ENCODE results near the gene ACSL1. TPM values are rescaled to one million over a fixed set of nuclear protein-coding genes. Genes with fewer than 3 reads are reported as not detected.
A peak's percentile ranks its signal among the peaks of the same experiment; 100 is the strongest.

Gene ACSL1
- total RNA-seq, 1 donor from 2014 or later, result 31.7 TPM

DNA sequence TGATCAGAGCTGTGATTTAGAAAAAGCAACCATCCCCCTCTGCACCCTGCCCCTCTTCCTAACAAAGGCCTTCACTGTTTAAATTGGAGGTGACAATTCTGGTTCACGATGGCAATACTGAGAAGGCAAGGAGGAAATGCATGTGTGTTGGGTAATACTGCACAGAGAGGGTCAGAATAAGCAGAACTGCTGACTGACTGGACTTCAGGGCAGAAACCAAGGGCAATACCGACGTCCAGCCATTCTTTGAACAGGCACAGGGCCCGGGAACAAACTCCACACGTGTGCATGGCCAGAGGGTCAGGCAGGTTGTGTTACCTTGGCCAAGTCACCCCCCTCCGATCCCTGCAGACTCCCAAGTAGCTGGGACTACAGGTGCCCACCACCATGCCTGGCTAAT, 6.0 kb downstream of the ACSL1 start:
- peaks cover 4% of the 10 kb centered on the region for H3K4me1 Mint-ChIP-seq (ENCODE audit: low read depth, unreplicated experiment)
- peaks cover 4% of the 10 kb centered on the region for H3K27me3 Mint-ChIP-seq (ENCODE audit: unreplicated experiment)
- no peak for DNase-seq
- peaks cover 4% of the 10 kb centered on the region for H3K9me3 Mint-ChIP-seq (ENCODE audit: unreplicated experiment)
- H3K36me3 Mint-ChIP-seq (ENCODE audit: unreplicated experiment), result no peaks in the 10 kb centered on the region
- H3K4me3 Mint-ChIP-seq (ENCODE audit: unreplicated experiment), result no peak overlapping the region
- TF ChIP-seq, protein P1, sequence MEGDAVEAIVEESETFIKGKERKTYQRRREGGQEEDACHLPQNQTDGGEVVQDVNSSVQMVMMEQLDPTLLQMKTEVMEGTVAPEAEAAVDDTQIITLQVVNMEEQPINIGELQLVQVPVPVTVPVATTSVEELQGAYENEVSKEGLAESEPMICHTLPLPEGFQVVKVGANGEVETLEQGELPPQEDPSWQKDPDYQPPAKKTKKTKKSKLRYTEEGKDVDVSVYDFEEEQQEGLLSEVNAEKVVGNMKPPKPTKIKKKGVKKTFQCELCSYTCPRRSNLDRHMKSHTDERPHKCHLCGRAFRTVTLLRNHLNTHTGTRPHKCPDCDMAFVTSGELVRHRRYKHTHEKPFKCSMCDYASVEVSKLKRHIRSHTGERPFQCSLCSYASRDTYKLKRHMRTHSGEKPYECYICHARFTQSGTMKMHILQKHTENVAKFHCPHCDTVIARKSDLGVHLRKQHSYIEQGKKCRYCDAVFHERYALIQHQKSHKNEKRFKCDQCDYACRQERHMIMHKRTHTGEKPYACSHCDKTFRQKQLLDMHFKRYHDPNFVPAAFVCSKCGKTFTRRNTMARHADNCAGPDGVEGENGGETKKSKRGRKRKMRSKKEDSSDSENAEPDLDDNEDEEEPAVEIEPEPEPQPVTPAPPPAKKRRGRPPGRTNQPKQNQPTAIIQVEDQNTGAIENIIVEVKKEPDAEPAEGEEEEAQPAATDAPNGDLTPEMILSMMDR (IDR thresholded peaks at IDR 0.05; ENCODE audit: partially characterized antibody, unreplicated experiment), result no peak
- no peak overlapping the region for H3K27ac Mint-ChIP-seq (ENCODE audit: unreplicated experiment)

DNA sequence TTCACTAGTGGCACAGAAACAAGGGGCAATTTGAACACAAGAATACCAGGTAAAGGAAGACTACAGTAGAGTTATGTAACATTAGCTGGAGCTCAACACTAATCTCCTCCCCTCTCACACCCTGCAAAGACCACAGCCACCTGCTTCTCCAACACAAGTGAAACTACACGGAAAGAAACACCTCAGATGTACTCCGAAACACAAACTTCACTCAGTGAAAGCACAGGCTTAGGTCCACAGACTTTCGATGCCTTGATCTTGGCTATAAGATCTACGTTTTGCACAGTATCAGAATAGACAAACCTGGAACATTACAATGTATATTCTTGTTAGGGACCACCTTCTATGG, 7.6 kb downstream of the ACSL1 start:
- no peak overlapping the region for H3K4me3 Mint-ChIP-seq (ENCODE audit: unreplicated experiment)
- H3K27me3 Mint-ChIP-seq (ENCODE audit: unreplicated experiment), result peaks cover 2% of the 10 kb centered on the region
- H3K9me3 Mint-ChIP-seq (ENCODE audit: unreplicated experiment), result no peaks in the 10 kb centered on the region
- peaks cover 8% of the 10 kb centered on the region for H3K4me1 Mint-ChIP-seq (ENCODE audit: low read depth, unreplicated experiment)
- no peak overlapping the region for H3K27ac Mint-ChIP-seq (ENCODE audit: unreplicated experiment)
- no peaks in the 10 kb centered on the region for H3K36me3 Mint-ChIP-seq (ENCODE audit: unreplicated experiment)
- TF ChIP-seq, protein P1 (IDR thresholded peaks at IDR 0.05; ENCODE audit: partially characterized antibody, unreplicated experiment), result no peak
- no peak for DNase-seq

DNA sequence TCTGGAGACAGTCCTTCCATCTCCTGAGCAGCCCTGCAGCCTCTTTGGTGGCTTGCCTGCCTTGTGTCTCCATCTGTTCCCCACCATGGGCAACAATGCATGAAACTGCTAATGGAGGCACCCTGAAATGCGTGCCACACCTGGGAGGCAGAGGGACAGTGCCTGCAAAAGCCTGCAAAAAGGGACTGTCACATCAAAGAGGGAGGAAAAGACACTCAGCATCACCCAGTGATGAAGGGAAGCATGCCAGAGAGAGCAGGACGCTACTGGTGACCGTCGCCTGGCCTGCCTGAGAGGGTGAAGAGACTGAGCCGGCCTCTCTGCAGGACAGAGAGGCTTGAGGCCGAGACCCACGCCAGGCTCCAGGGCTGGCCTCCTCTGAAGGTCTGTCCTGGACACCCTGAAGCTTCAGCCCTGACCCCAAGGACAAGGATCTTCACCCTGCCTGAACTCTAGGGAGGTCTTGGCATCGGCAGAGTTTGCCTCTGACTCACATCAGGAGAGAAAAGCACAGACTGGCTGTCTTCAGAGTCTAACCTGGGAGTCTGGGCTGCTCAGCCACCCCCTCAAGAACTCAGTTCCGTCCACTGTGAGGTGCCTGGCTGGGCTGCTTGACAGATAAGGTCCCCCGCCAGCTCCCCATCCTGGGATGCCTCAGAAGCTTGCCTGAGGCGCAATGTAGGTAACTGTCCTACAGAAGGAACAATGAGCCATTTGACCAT, 8.1 kb downstream of the ACSL1 start:
- Mint-ChIP-seq H3K36me3 (ENCODE audit: unreplicated experiment) (no peaks in the 10 kb centered on the region), H3K4me1 (ENCODE audit: low read depth, unreplicated experiment) (peaks cover 12% of the 10 kb centered on the region), H3K27ac (ENCODE audit: unreplicated experiment) (no peak overlapping the region), H3K9me3 (ENCODE audit: unreplicated experiment) (no peaks in the 10 kb centered on the region), H3K4me3 (ENCODE audit: unreplicated experiment) (no peak overlapping the region), H3K27me3 (ENCODE audit: unreplicated experiment) (peaks cover 2% of the 10 kb centered on the region)
- DNase-seq, result peak; percentile 22
- TF ChIP-seq, protein P1 (IDR thresholded peaks at IDR 0.05; ENCODE audit: partially characterized antibody, unreplicated experiment), result no peak

DNA sequence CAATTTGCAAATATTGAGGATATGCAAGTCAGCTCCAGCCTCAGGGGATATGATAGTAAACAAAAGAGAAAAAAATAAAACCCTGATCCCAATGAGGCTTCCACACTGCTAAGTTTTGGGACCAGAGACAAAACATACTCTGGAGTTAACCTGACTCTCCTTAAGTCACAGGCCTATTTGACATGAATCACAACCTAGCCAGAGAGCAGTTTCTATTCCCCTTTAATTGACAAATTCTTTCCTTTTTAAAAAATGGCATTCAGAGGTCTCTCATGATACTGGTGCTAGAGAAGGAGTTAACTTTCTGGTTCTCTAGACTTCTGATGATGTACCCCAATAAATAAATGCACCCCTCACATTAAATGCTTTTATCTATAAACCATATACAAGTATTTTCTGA, 8.8 kb downstream of the ACSL1 start:
- H3K4me1 Mint-ChIP-seq (ENCODE audit: low read depth, unreplicated experiment), result peaks cover 18% of the 10 kb centered on the region
- H3K36me3 Mint-ChIP-seq (ENCODE audit: unreplicated experiment), result no peaks in the 10 kb centered on the region
- no peak overlapping the region for H3K4me3 Mint-ChIP-seq (ENCODE audit: unreplicated experiment)
- no peak for DNase-seq
- TF ChIP-seq, protein P1 (IDR thresholded peaks at IDR 0.05; ENCODE audit: partially characterized antibody, unreplicated experiment), result no peak
- no peaks in the 10 kb centered on the region for H3K9me3 Mint-ChIP-seq (ENCODE audit: unreplicated experiment)
- H3K27me3 Mint-ChIP-seq (ENCODE audit: unreplicated experiment), result peaks cover 2% of the 10 kb centered on the region
- no peak overlapping the region for H3K27ac Mint-ChIP-seq (ENCODE audit: unreplicated experiment)

DNA sequence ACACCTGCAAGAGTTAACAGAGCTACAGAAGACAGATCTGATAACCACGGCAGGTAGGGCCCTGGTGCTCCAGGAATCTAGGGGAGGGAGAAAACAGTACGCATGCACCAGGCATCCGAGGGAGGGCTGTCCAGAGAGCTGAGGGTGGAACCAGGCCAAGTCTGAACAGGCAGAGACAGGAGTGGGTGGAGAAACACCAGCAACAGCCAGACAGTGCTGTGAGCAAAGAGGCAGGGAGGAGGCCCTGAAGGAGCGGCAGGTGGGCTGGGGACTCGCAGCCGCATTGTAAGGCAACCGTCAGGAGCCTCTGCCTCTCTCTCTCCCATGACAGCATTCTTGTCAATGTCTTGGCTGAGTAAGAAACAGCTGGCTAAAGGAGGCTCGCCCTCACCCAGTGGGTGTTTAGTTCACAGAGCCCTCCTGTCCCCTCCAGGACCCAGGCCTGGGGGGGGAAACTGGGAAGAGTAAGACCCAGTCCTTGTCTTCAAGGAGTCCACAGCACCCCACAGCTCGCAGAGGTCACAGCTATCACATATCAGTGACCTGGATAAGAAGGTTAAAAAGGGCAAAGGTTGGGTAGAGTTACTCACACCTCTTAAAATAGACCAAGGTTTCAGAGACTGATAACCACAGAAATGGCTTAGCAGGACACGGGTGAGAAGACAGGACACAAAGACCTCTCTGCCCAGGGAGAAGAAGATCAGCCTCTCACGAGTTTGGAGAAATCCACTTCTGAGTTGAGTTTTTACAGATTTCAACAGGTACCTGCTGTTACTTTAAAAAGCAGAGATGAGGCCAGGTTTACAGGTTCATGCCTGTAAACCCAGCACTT, 10.5 kb downstream of the ACSL1 start:
- TF ChIP-seq, protein P1 (IDR thresholded peaks at IDR 0.05; ENCODE audit: partially characterized antibody, unreplicated experiment), result no peak
- no peak for DNase-seq
- Mint-ChIP-seq H3K4me3 (ENCODE audit: unreplicated experiment) (no peak overlapping the region), H3K27ac (ENCODE audit: unreplicated experiment) (peak overlapping the region; percentile 19), H3K27me3 (ENCODE audit: unreplicated experiment) (peaks cover 2% of the 10 kb centered on the region), H3K36me3 (ENCODE audit: unreplicated experiment) (no peaks in the 10 kb centered on the region), H3K9me3 (ENCODE audit: unreplicated experiment) (no peaks in the 10 kb centered on the region), H3K4me1 (ENCODE audit: low read depth, unreplicated experiment) (peaks cover 27% of the 10 kb centered on the region)
